Measurements from ENCODE around the gene ELMO3. TPM values are rescaled to one million over a fixed set of nuclear protein-coding genes. Genes with fewer than 3 reads are reported as not detected.

The ELMO3 gene
- polyA plus RNA-seq, 1 donor from 2014 or later, result 2.2 TPM

GRCh38 chr16:67230809-67231660 lies 32.1 kb downstream of the ELMO3 start:
- no peak overlapping the region for H3K4me2 ChIP-seq (ENCODE audit: low read length)
- no peak overlapping the region for H3K9ac ChIP-seq (ENCODE audit: low read length)
- H4K20me1 ChIP-seq (ENCODE audit: insufficient read depth), result no peaks in the 10 kb centered on the region
- no peak overlapping the region for H3K4me3 ChIP-seq (ENCODE audit: low read length)
- no peak overlapping the region for H3K27ac ChIP-seq (ENCODE audit: low read length)
- no peak overlapping the region for H2AFZ ChIP-seq (ENCODE audit: low read depth, low read length)
- no peaks in the 10 kb centered on the region for H3K9me2 ChIP-seq (ENCODE audit: insufficient read depth, low read length)
- TF ChIP-seq CTCF (IDR thresholded peaks at IDR 0.05; ENCODE audit: poor library complexity, severe bottlenecking) (no peak), TAF1 (IDR thresholded peaks at IDR 0.05; ENCODE audit: low read depth) (no peak), EP300 (conservative IDR thresholded peaks at IDR 0.05; ENCODE audit: poor library complexity, severe bottlenecking) (no peak), REST (IDR thresholded peaks at IDR 0.05; ENCODE audit: borderline replicate concordance) (no peak), SMC3 (conservative IDR thresholded peaks at IDR 0.05; ENCODE audit: poor library complexity) (no peak), POLR2AphosphoS5 (IDR thresholded peaks at IDR 0.05) (no peak), MXI1 (conservative IDR thresholded peaks at IDR 0.05; ENCODE audit: poor library complexity, severe bottlenecking) (no peak), RAD21 (conservative IDR thresholded peaks at IDR 0.05) (no peak), EZH2 (IDR thresholded peaks at IDR 0.05; ENCODE audit: borderline replicate concordance, insufficient read depth, low read length, poor library complexity, severe bottlenecking) (no peak)
- H3F3A ChIP-seq (ENCODE audit: insufficient read depth, low read length, poor library complexity, severe bottlenecking), result no peaks in the 10 kb centered on the region
- H3K27me3 ChIP-seq (ENCODE audit: insufficient read depth, low read depth, low read length), result no peaks in the 10 kb centered on the region
- no peaks in the 10 kb centered on the region for H3K9me3 ChIP-seq (ENCODE audit: low read length)
- no peaks in the 10 kb centered on the region for H3K36me3 ChIP-seq (ENCODE audit: insufficient read depth, low read length)
- peaks cover 12% of the 10 kb centered on the region for H3K79me2 ChIP-seq (replicated peaks; ENCODE audit: insufficient read depth, low read length)

GRCh38 chr16:67233596-67233995 lies 34.7 kb downstream of the ELMO3 start:
- no peaks in the 10 kb centered on the region for H4K20me1 ChIP-seq (ENCODE audit: insufficient read depth)
- H3K27ac ChIP-seq (ENCODE audit: low read length), result no peak overlapping the region
- H3K79me2 ChIP-seq (replicated peaks; ENCODE audit: insufficient read depth, low read length), result no peaks in the 10 kb centered on the region
- TF ChIP-seq TAF1 (IDR thresholded peaks at IDR 0.05; ENCODE audit: low read depth), result no peak
- TF ChIP-seq EZH2 (IDR thresholded peaks at IDR 0.05; ENCODE audit: borderline replicate concordance, insufficient read depth, low read length, poor library complexity, severe bottlenecking), result no peak
- no peak for TF ChIP-seq EP300 (conservative IDR thresholded peaks at IDR 0.05; ENCODE audit: poor library complexity, severe bottlenecking)
- no peak for TF ChIP-seq POLR2AphosphoS5 (IDR thresholded peaks at IDR 0.05)
- TF ChIP-seq RAD21 (conservative IDR thresholded peaks at IDR 0.05), result no peak
- TF ChIP-seq SMC3 (conservative IDR thresholded peaks at IDR 0.05; ENCODE audit: poor library complexity), result no peak
- no peaks in the 10 kb centered on the region for H3K9me3 ChIP-seq (ENCODE audit: low read length)
- H3K9ac ChIP-seq (ENCODE audit: low read length), result no peak overlapping the region
- no peak overlapping the region for H3K4me3 ChIP-seq (ENCODE audit: low read length)
- H3F3A ChIP-seq (ENCODE audit: insufficient read depth, low read length, poor library complexity, severe bottlenecking), result no peaks in the 10 kb centered on the region
- no peak overlapping the region for H2AFZ ChIP-seq (ENCODE audit: low read depth, low read length)
- no peaks in the 10 kb centered on the region for H3K27me3 ChIP-seq (ENCODE audit: insufficient read depth, low read depth, low read length)
- H3K4me2 ChIP-seq (ENCODE audit: low read length), result no peak overlapping the region
- no peaks in the 10 kb centered on the region for H3K36me3 ChIP-seq (ENCODE audit: insufficient read depth, low read length)
- H3K9me2 ChIP-seq (ENCODE audit: insufficient read depth, low read length), result no peaks in the 10 kb centered on the region

All from neural cell (in vitro differentiated cells).